HG03139 (cell line): Measurements from ENCODE around the gene UMPS.

ENCODE experiments used
- ATAC-seq: cut with Tn5 transposase; IDR thresholded peaks from one replicate; pipeline ENCODE4 v1.9.1; 2021; ENCODE audit not compliant: unreplicated experiment

The UMPS gene

GRCh38 chr3:124730129-124730940 lies at the start of gene UMPS:
Gene UMPS, plus strand, starts transcription at chr3:124730452. Its CDS starts 20 bp downstream, at chr3:124730472.
- ATAC-seq = peak; percentile 87

GRCh38 chr3:124680521-124680920 lies 49.7 kb upstream of the UMPS start:
- ATAC-seq = no peak

DNA sequence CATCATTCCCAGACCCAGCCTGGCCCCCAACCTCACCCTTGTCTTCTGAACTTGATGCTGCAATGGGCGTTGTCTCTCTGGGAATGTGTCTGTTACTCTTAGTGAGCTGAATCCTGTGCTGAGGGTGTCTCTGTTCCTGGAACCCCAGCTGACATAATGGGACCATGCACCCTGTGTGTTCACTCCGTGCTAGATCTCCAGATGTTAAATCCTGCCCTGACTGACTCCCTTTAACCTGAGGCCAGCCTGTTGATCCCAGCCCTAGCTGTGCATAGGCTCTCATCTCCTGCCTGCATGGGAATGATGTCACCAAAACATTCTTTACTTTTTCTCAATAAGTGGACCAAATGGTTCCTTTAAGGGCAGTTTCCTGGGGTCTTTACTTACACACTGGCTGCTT lies 48.0 kb upstream of the UMPS start:
- ATAC-seq = no peak

- ATAC-seq = no peak
Observed at GRCh38 chr3:124684459-124684858, 45.8 kb upstream of the UMPS start.

- no peak for ATAC-seq
Observed at GRCh38 chr3:124685067-124685466, 45.2 kb upstream of the UMPS start.

DNA sequence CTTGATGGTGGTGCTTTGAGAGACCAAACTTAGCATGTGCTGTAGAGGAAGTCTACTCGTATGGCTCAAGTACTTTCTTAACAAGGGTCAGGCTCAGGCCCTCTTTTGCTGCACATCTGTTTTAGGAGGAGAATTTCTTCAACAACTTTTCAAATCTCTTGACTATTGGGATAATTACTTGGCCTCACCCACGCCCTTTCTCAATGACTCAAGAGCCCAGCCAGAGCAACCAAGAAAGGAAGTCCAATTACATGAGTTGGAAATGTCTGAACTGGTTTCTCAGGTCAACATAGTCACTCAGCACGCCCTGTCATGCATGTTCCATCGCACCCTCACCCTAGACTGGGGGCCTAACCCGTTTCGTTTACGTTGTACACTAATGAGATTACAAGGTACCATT lies 44.8 kb upstream of the UMPS start:
- ATAC-seq = no peak

DNA sequence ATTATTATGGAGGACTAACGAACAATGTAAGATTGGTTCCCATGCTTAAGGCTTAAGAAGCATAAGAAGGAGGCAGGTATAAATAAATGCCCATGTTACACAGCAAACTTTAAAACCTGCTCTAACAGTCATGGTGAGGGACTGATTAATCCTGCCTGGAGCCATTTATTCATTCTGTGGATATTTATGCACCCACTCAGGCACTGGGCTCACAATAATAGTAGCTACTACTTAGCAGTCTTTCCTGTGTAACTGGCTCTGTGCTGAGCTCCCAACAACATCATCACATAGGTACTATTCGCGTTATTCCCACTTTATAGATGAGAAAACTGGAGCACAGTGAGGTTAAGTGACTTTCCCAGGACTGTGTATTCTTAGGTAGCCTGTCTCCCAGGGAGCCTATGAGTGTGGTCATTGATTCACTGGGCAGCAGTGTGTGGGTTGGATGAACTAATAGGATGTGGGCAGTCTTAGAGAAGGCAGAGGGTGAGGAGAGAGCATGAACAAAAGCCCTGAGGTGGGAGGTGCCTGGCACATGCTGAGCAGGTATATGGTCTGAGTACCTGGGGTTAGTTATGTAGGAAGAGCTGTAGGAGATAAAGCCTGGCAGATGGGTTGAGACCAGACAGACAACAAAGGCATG lies 44.1 kb upstream of the UMPS start:
- ATAC-seq = no peak

- no peak for ATAC-seq
Observed at GRCh38 chr3:124688581-124689454, 41.4 kb upstream of the UMPS start.

GRCh38 chr3:124691599-124691998 lies 38.7 kb upstream of the UMPS start:
- ATAC-seq = no peak

DNA sequence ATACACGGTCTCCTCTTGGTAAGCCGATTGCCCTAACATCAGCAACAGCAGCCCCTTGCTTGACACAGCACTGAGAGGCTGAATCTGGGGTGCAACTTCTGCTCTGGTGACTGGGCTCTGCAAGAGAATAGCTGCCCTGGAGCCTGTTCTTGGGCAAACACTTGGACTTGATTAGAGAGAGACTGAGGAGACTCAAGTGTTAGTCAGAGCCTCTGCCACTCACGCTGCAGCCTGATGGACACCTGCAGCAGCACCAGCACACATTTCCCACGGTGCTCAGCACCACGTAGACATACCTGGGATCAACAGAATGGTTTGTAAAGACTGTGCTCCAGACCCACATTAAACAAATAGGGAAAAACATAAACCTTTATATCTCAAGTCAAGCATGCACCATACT lies 35.8 kb upstream of the UMPS start:
- ATAC-seq = no peak

DNA sequence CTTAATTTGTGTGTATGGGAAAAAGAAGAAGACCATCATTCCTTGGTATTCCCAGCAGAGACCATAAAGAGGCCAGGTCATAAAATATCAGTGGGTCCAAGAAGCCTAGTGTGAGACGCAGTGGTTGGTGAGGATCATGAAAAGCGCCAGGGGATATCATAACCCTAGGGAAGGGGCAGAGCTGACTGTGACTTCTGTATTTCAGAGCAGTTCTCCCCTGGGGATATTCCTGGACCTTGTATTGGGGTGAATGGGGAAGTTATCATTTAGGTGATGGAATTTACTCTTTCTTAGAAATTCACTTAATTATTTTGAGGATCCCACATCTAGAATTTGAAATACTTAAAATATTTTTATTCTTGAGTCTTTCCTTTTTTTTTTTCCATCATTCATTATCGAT lies 34.9 kb upstream of the UMPS start:
- ATAC-seq = no peak

GRCh38 chr3:124696006-124696405 lies 34.2 kb upstream of the UMPS start:
- ATAC-seq = no peak

GRCh38 chr3:124697302-124697701 lies 33.0 kb upstream of the UMPS start:
- no peak for ATAC-seq

DNA sequence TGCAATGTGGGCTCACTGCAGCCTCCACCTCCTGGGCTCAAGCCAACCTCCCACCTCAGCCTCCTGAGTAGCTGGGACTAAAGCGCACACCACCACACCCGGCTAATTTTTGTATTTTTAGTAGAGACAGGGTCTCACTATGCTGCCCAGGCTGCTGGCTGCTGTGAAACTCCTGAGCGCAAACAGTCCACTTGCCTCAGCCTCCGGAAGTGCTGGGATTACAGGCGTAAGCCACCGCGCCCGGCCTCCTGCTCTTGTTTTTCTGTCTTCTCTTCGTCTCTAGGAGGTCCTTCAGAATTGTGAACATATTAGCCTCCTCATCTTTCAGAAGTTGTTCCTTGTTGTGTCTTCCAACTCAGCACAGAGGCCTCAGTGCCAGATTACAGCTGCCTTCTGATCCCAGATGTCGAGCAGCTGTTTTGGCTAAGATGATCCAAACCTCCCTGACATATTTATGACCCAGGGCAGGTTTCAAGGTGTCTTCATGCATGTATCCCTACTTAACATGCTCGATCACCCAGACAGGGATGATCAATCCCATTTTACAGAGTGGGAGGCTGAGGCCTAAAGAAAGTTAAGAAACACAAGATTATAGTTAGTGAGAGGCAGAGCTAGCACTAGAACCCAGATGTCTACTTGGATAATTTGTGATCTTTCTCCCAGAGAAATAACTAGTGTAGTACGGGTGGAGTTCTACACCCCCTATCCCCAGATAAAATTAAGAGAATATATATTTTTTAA lies 32.1 kb upstream of the UMPS start:
- no peak for ATAC-seq

DNA sequence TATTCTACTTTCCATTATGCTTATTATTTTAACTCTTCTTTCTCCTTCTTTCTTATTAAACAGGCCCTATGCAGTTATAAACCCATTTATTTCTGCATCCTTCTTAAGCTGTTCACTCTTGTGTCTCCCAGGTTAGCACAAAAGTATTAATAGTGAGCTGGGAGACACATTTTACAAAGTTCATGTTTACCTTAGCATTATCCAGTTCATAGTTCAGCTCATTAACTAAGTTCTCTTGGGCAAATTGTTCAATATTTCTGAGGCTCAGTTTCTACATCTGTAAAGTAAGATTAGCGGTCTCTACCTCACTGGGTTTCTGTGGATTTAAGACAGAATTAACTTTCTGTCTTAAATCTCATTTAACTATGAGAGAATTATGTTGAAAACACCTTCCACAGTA lies 31.2 kb upstream of the UMPS start:
- ATAC-seq = no peak

- ATAC-seq = no peak
Observed at GRCh38 chr3:124699686-124700396, 30.4 kb upstream of the UMPS start.

DNA sequence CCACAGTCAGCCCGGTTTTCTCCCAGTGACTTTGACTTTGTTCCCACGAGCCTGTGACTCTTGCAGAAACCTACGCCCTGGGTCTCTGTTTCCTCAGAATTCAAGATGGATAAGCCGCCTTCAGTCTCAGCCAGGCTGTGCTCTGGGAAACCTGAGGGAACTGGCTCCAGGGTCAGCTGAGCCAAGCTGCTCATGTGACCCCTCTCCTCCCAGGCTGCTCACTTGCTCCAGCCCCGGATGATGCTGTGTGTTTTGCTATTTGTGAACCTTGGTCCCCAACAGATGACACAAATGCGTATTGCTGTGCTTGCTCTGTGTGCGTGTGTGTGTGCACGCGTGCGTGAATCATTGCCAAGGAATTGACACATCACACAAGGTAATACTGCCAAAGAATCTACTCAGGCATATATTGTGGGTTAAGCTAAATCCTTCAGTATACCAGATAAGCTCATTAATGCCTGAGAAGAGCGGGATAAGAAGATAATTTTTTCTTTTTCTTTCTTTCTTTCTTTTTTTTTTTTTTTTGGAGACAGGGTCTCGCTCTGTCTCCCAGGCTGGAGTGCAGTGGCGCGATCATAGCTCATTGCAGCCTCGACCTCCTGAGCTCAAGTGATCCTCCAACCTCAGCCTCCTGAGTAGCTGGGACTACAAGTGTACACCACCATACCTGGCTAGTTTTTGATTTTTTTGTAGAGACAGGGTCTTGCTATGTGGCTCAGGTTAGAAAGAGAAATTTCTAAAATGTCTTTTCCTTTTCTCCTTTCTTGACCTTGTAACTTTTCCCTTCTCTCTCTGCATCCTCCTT lies 29.2 kb upstream of the UMPS start:
- ATAC-seq = no peak

DNA sequence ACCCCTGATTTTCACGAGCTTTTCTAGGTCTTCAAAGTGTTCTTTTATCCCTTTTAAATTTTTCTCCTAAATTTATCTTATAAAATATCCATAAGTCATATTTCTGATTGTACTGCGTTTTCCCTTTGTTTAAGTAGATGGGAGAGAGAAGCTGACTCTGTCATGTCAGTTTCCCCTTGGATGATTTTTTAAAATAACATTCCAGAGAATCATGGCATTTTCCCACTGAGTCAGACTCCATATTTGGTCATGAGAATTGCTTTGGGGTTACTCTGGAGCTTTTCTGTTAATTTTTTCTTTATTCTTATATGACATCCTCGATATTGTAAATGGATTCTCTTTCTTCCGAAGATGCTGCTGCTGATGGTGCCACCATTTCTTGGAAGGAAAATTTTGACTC lies 28.6 kb upstream of the UMPS start:
- ATAC-seq = no peak

GRCh38 chr3:124702950-124703349 lies 27.3 kb upstream of the UMPS start:
- ATAC-seq = no peak

DNA sequence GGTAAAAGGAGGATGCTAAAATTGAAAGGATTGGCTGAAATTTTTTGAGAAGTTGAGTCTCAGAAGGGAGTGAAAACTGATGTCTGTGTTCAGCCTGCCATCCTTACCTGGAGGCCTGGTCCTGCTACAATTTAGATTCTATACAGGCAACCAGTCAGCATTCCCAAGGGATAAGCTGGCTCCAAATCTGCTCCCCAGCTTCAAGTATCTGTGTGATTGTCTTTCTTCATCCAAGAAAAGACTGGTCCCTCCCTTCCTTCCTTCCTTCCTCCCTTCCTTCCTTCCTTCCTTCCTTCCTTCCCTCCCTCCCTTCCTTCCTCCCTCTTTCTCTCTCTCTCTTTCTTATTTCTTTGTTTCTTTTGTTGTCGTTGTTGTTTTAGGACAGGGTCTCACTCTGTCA lies 24.7 kb upstream of the UMPS start:
- no peak for ATAC-seq
